DOHH2 (cell line): Measurements from ENCODE around the gene PITRM1.

Experiments used
- CTCF ChIP-seq: fragments of 200-600 bp; sonication (generic); IDR thresholded peaks from one replicate; pipeline ENCODE4 v1.5.1; 2014; ENCODE audit warnings: antibody characterized with exemption, mild to moderate bottlenecking, low read depth, low read length; ENCODE audit not compliant: poor library complexity, severe bottlenecking
- EZH2phosphoT487 ChIP-seq: fragments of 200-600 bp; sonication (generic); IDR thresholded peaks from 2 replicates; pipeline ENCODE4 v1.6.1; 2017; ENCODE audit warnings: borderline replicate concordance, mild to moderate bottlenecking, antibody characterized with exemption, low read length, moderate library complexity, mixed read lengths

DNA sequence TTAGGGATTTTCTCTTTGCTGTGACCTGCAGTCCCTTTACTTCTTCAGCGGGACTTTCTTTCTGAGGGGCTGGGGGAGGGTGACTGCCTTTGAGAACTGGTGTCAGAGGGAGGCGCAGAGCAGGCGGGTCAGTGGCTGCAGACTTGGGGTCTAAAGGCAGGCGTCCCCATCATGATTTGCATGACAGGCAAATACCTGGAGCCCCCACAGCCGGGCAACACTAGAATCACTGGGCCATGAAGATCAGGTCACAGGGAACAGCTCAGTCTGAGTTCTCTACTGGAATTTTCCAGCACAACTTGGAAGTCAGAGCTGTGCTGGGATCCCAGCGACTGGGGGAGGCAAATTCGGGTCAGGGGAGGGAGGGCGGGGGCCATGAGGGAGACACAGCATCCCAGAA is 29.2 kb upstream of the PITRM1 start:
- TF ChIP-seq CTCF (no peak), EZH2phosphoT487 (no peak)
